IPS-20b (cell line): ENCODE results near the gene ZNF81.
"Not testable (repeated sequence)": the region's sequence is repeated elsewhere in the genome, so short reads cannot be mapped to it uniquely, and the experiment has no call there.

Experiments
- H3K27ac ChIP-seq: one replicate; pipeline ENCODE4 v1.5.1; 2013; ENCODE audit warnings: low read length
- H3K27me3 ChIP-seq: 2 replicates; pipeline ENCODE4 v1.6.1; 2013; ENCODE audit warnings: mild to moderate bottlenecking, low read length, inconsistent platforms; ENCODE audit not compliant: insufficient read depth
- H3K36me3 ChIP-seq: 2 replicates; pipeline ENCODE4 v1.6.1; 2013; ENCODE audit warnings: low read depth, mild to moderate bottlenecking, inconsistent platforms, low read length, moderate library complexity; ENCODE audit not compliant: insufficient read depth
- H3K4me1 ChIP-seq: 2 replicates; pipeline ENCODE4 v1.6.1; 2013; ENCODE audit warnings: mild to moderate bottlenecking, control low read depth, inconsistent platforms, low read length, moderate library complexity; ENCODE audit not compliant: insufficient read depth
- H3K4me3 ChIP-seq: 2 replicates; pipeline ENCODE4 v1.5.1; 2013; ENCODE audit warnings: mild to moderate bottlenecking, low read length, inconsistent platforms
- H3K9ac ChIP-seq: 2 replicates; pipeline ENCODE4 v1.6.1; 2013; ENCODE audit warnings: low read depth, mild to moderate bottlenecking, inconsistent platforms, low read length, moderate library complexity
- H3K9me3 ChIP-seq: 2 replicates; pipeline ENCODE4 v1.6.1; 2013; ENCODE audit warnings: mild to moderate bottlenecking, low read depth, low read length, inconsistent platforms; ENCODE audit not compliant: insufficient read depth

ZNF81 gene

GRCh38 chrX:47846040-47846439, 9.3 kb downstream of the ZNF81 start:
- Histone ChIP-seq H3K27me3 (no peaks in the 10 kb centered on the region), H3K4me3 (no peak overlapping the region), H3K4me1 (no peaks in the 10 kb centered on the region), H3K9ac (no peak overlapping the region), H3K27ac (no peak overlapping the region), H3K36me3 (peaks cover 19% of the 10 kb centered on the region), H3K9me3 (no peaks in the 10 kb centered on the region)

- Histone ChIP-seq H3K27ac (no peak overlapping the region), H3K4me3 (no peak overlapping the region), H3K36me3 (peaks cover 19% of the 10 kb centered on the region), H3K4me1 (no peaks in the 10 kb centered on the region), H3K9me3 (no peaks in the 10 kb centered on the region), H3K27me3 (no peaks in the 10 kb centered on the region), H3K9ac (no peak overlapping the region)
Observed at GRCh38 chrX:47849778-47850177, 13.1 kb downstream of the ZNF81 start.

- H3K9me3 ChIP-seq, H3K4me1 ChIP-seq, H3K27ac ChIP-seq, H3K27me3 ChIP-seq, H3K9ac ChIP-seq, H3K4me3 ChIP-seq: not testable (repeated sequence)
- peaks cover 19% of the 10 kb centered on the region for H3K36me3 ChIP-seq
Observed at GRCh38 chrX:47850389-47850788, 13.7 kb downstream of the ZNF81 start.

- Histone ChIP-seq H3K4me3 (no peak overlapping the region), H3K36me3 (peaks cover 19% of the 10 kb centered on the region), H3K27ac (no peak overlapping the region), H3K9ac (no peak overlapping the region), H3K27me3 (no peaks in the 10 kb centered on the region), H3K9me3 (no peaks in the 10 kb centered on the region), H3K4me1 (no peaks in the 10 kb centered on the region)
Observed at GRCh38 chrX:47850901-47851300, 14.2 kb downstream of the ZNF81 start.

- Histone ChIP-seq H3K27me3 (no peaks in the 10 kb centered on the region), H3K9me3 (no peaks in the 10 kb centered on the region), H3K36me3 (peaks cover 6% of the 10 kb centered on the region; the same call in 1 of the 2 replicates), H3K4me3 (no peak overlapping the region), H3K9ac (no peak overlapping the region), H3K27ac (no peak overlapping the region), H3K4me1 (no peaks in the 10 kb centered on the region)
Observed at GRCh38 chrX:47854474-47854873, 17.8 kb downstream of the ZNF81 start.

GRCh38 chrX:47859686-47860085, 23.0 kb downstream of the ZNF81 start:
- no peaks in the 10 kb centered on the region for H3K27me3 ChIP-seq
- no peaks in the 10 kb centered on the region for H3K36me3 ChIP-seq
- H3K4me3 ChIP-seq = no peak overlapping the region
- no peak overlapping the region for H3K9ac ChIP-seq
- H3K4me1 ChIP-seq = no peaks in the 10 kb centered on the region
- no peaks in the 10 kb centered on the region for H3K9me3 ChIP-seq
- no peak overlapping the region for H3K27ac ChIP-seq

- no peak overlapping the region for H3K4me3 ChIP-seq
- no peaks in the 10 kb centered on the region for H3K9me3 ChIP-seq
- H3K9ac ChIP-seq = no peak overlapping the region
- no peaks in the 10 kb centered on the region for H3K4me1 ChIP-seq
- H3K27ac ChIP-seq = no peak overlapping the region
- H3K27me3 ChIP-seq = no peaks in the 10 kb centered on the region
- H3K36me3 ChIP-seq = no peaks in the 10 kb centered on the region
Observed at GRCh38 chrX:47862680-47863079, 26.0 kb downstream of the ZNF81 start.

GRCh38 chrX:47863187-47863586, 26.5 kb downstream of the ZNF81 start:
- no peaks in the 10 kb centered on the region for H3K36me3 ChIP-seq
- H3K9me3 ChIP-seq = no peaks in the 10 kb centered on the region
- no peaks in the 10 kb centered on the region for H3K4me1 ChIP-seq
- no peaks in the 10 kb centered on the region for H3K27me3 ChIP-seq
- H3K4me3 ChIP-seq = no peak overlapping the region
- H3K9ac ChIP-seq = no peak overlapping the region
- H3K27ac ChIP-seq = no peak overlapping the region

- Histone ChIP-seq H3K27me3 (no peaks in the 10 kb centered on the region), H3K9ac (no peak overlapping the region), H3K9me3 (no peaks in the 10 kb centered on the region), H3K4me3 (no peak overlapping the region), H3K27ac (no peak overlapping the region), H3K36me3 (no peaks in the 10 kb centered on the region), H3K4me1 (no peaks in the 10 kb centered on the region)
Observed at GRCh38 chrX:47864300-47864699, 27.6 kb downstream of the ZNF81 start.

- Histone ChIP-seq H3K4me1 (no peaks in the 10 kb centered on the region), H3K27ac (no peak overlapping the region), H3K36me3 (no peaks in the 10 kb centered on the region), H3K9me3 (no peaks in the 10 kb centered on the region), H3K9ac (no peak overlapping the region), H3K4me3 (no peak overlapping the region), H3K27me3 (no peaks in the 10 kb centered on the region)
Observed at GRCh38 chrX:47864785-47865184, 28.1 kb downstream of the ZNF81 start.

- Histone ChIP-seq H3K4me1 (no peaks in the 10 kb centered on the region), H3K9me3 (no peaks in the 10 kb centered on the region; the same call in 1 of the 2 replicates), H3K4me3 (no peak overlapping the region), H3K9ac (no peak overlapping the region), H3K36me3 (no peaks in the 10 kb centered on the region), H3K27me3 (no peaks in the 10 kb centered on the region), H3K27ac (no peak overlapping the region)
Observed at GRCh38 chrX:47873123-47873522, 36.4 kb downstream of the ZNF81 start.

- no peaks in the 10 kb centered on the region for H3K27me3 ChIP-seq
- H3K4me3 ChIP-seq = no peak overlapping the region
- H3K36me3 ChIP-seq = no peaks in the 10 kb centered on the region
- no peak overlapping the region for H3K27ac ChIP-seq
- H3K9ac ChIP-seq = no peak overlapping the region
- no peaks in the 10 kb centered on the region for H3K4me1 ChIP-seq
- no peaks in the 10 kb centered on the region; the same call in 1 of the 2 replicates for H3K9me3 ChIP-seq
Observed at GRCh38 chrX:47877327-47877726, 40.6 kb downstream of the ZNF81 start.

GRCh38 chrX:47878198-47878597, 41.5 kb downstream of the ZNF81 start:
- Histone ChIP-seq H3K4me1 (no peaks in the 10 kb centered on the region), H3K9me3 (no peaks in the 10 kb centered on the region), H3K9ac (no peak overlapping the region), H3K36me3 (no peaks in the 10 kb centered on the region), H3K27me3 (no peaks in the 10 kb centered on the region), H3K27ac (no peak overlapping the region), H3K4me3 (no peak overlapping the region)
